PFSK-1 (cell line): ENCODE measurements around the gene SFXN1.

Experiments used
- FOXP2 ChIP-seq: optimal IDR thresholded peaks from 2 replicates; pipeline ENCODE3; 2011; ENCODE audit warnings: borderline replicate concordance, control low read depth, inconsistent platforms; ENCODE audit not compliant: insufficient read depth; ENCODE audit errors: extremely low read length, extremely low read depth
- POLR2AphosphoS5 ChIP-seq: IDR thresholded peaks from 2 replicates; pipeline ENCODE4 v1.6.1; 2012; ENCODE audit warnings: low read depth, mild to moderate bottlenecking, control low read depth, low read length, moderate library complexity
- REST ChIP-seq, 2 experiments: IDR thresholded peaks; 2 replicates each; pipeline versions ENCODE4 v1.6.1 to v1.8.0; 2011 to 2012; ENCODE audit warnings: low read depth in 2 of 2, low read length in 2 of 2, control low read depth in 1 of 2, inconsistent platforms in 1 of 2, mild to moderate bottlenecking in 1 of 2, moderate library complexity in 1 of 2; ENCODE audit not compliant: insufficient read depth in 1 of 2
- SIN3A ChIP-seq: IDR thresholded peaks from 2 replicates; pipeline ENCODE4 v1.6.1; 2012; ENCODE audit warnings: mild to moderate bottlenecking, low read length, moderate library complexity, borderline replicate concordance; ENCODE audit not compliant: insufficient read depth
- TAF1 ChIP-seq: IDR thresholded peaks from 2 replicates; pipeline ENCODE4 v1.6.1; 2012; ENCODE audit warnings: low read length, control low read depth, borderline replicate concordance; ENCODE audit not compliant: insufficient read depth

The SFXN1 gene

GRCh38 chr5:175501759-175502158 is 23.4 kb downstream of the SFXN1 start:
- TF ChIP-seq POLR2AphosphoS5 (no peak), FOXP2 (no peak), REST (IDR thresholded peaks at IDR 0.05; ENCODE audit: insufficient read depth in 1 of 2, low read depth in 2 of 2, low read length in 2 of 2) (no peak), SIN3A (no peak), TAF1 (no peak)

GRCh38 chr5:175508896-175509295 is 30.5 kb downstream of the SFXN1 start:
- TF ChIP-seq POLR2AphosphoS5: no peak
- TF ChIP-seq SIN3A: no peak
- no peak for TF ChIP-seq FOXP2
- TF ChIP-seq REST (IDR thresholded peaks at IDR 0.05; ENCODE audit: insufficient read depth in 1 of 2, low read depth in 2 of 2, low read length in 2 of 2): no peak
- no peak for TF ChIP-seq TAF1

- TF ChIP-seq POLR2AphosphoS5 (no peak), REST (IDR thresholded peaks at IDR 0.05; ENCODE audit: insufficient read depth in 1 of 2, low read depth in 2 of 2, low read length in 2 of 2) (no peak), FOXP2 (no peak), TAF1 (no peak), SIN3A (no peak)
These were observed 34.9 kb downstream of the SFXN1 start for GRCh38 chr5:175513297-175513696.

- TF ChIP-seq TAF1: no peak
- no peak for TF ChIP-seq REST (IDR thresholded peaks at IDR 0.05; ENCODE audit: insufficient read depth in 1 of 2, low read depth in 2 of 2, low read length in 2 of 2)
- TF ChIP-seq SIN3A: no peak
- no peak for TF ChIP-seq POLR2AphosphoS5
- no peak for TF ChIP-seq FOXP2
These were observed 35.4 kb downstream of the SFXN1 start for GRCh38 chr5:175513726-175514125.

- TF ChIP-seq TAF1 (no peak), SIN3A (no peak), FOXP2 (no peak), POLR2AphosphoS5 (no peak), REST (IDR thresholded peaks at IDR 0.05; ENCODE audit: insufficient read depth in 1 of 2, low read depth in 2 of 2, low read length in 2 of 2) (no peak)
These were observed 38.8 kb downstream of the SFXN1 start for GRCh38 chr5:175516933-175517823.
